Stimulated activated naive CD8-positive, alpha-beta T cell treated with anti-CD3 and anti-CD28 coated beads, Interleukin-15, amount 100 ng/mL, for 72 hours (primary cell): Measurements from ENCODE around the gene DOCK4.

Experiments
- ATAC-seq: fragments of 150-1000 bp; cut with Tn5 transposase; 2 replicates; pipeline ENCODE4 v1.10.0; 2021; ENCODE audit warnings: mild to moderate bottlenecking, moderate library complexity
- DNase-seq, 2 donors: peaks; one replicate each; pipeline ENCODE4 v3.0.0; 2021 to 2022
- H3K27ac Mint-ChIP-seq, 2 donors: one replicate each; pipeline ENCODE4 v1.8.0; 2022; ENCODE audit warnings: mild to moderate bottlenecking in 2 of 2, mixed read lengths in 2 of 2, moderate library complexity in 2 of 2
- H3K27me3 Mint-ChIP-seq: one replicate; pipeline ENCODE4 v1.8.0; 2022; ENCODE audit warnings: mixed read lengths
- H3K4me1 Mint-ChIP-seq: one replicate; pipeline ENCODE4 v1.8.0; 2022; ENCODE audit warnings: mild to moderate bottlenecking, mixed read lengths
- H3K4me3 Mint-ChIP-seq, 2 donors: one replicate each; pipeline ENCODE4 v1.8.0; 2022; ENCODE audit warnings: mild to moderate bottlenecking in 2 of 2, mixed read lengths in 2 of 2, moderate library complexity in 1 of 2
- H3K9me3 Mint-ChIP-seq, 2 donors: one replicate each; pipeline ENCODE4 v1.8.0; 2022; ENCODE audit warnings: mixed read lengths in 2 of 2

Gene DOCK4

GRCh38 chr7:112161253-112162141, 44.7 kb downstream of the DOCK4 start:
- no peak for DNase-seq
- Mint-ChIP-seq H3K27me3 (peaks cover 8% of the 10 kb centered on the region), H3K27ac (no peak overlapping the region), H3K4me3 (no peak overlapping the region), H3K4me1 (no peaks in the 10 kb centered on the region), H3K9me3 (no peaks in the 10 kb centered on the region)
- ATAC-seq: no peak

GRCh38 chr7:112160771-112161150, 45.4 kb downstream of the DOCK4 start:
- no peak for DNase-seq
- no peak overlapping the region for H3K4me3 Mint-ChIP-seq
- no peak overlapping the region for H3K27ac Mint-ChIP-seq
- no peak for ATAC-seq
- no peaks in the 10 kb centered on the region for H3K4me1 Mint-ChIP-seq
- peaks cover 8% of the 10 kb centered on the region for H3K27me3 Mint-ChIP-seq
- H3K9me3 Mint-ChIP-seq: no peaks in the 10 kb centered on the region

- no peaks in the 10 kb centered on the region for H3K9me3 Mint-ChIP-seq
- peaks cover 8% of the 10 kb centered on the region for H3K27me3 Mint-ChIP-seq
- ATAC-seq: no peak
- no peak overlapping the region for H3K4me3 Mint-ChIP-seq
- H3K4me1 Mint-ChIP-seq: no peaks in the 10 kb centered on the region
- no peak overlapping the region for H3K27ac Mint-ChIP-seq
- DNase-seq: no peak
Measured at GRCh38 chr7:112160130-112160770, 45.9 kb downstream of the DOCK4 start.

- DNase-seq: no peak
- no peak for ATAC-seq
- no peaks in the 10 kb centered on the region for H3K9me3 Mint-ChIP-seq
- no peaks in the 10 kb centered on the region for H3K4me1 Mint-ChIP-seq
- H3K4me3 Mint-ChIP-seq: no peak overlapping the region
- no peak overlapping the region for H3K27ac Mint-ChIP-seq
- peaks cover 8% of the 10 kb centered on the region for H3K27me3 Mint-ChIP-seq
Measured at GRCh38 chr7:112159351-112159750, 46.8 kb downstream of the DOCK4 start.

- no peaks in the 10 kb centered on the region for H3K9me3 Mint-ChIP-seq
- ATAC-seq: peak; percentile 46
- peaks cover 8% of the 10 kb centered on the region for H3K27me3 Mint-ChIP-seq
- H3K27ac Mint-ChIP-seq: peak overlapping the region in 1 of 2 donors; percentile 55
- H3K4me3 Mint-ChIP-seq: no peak overlapping the region
- no peaks in the 10 kb centered on the region for H3K4me1 Mint-ChIP-seq
- DNase-seq: no peak
Measured at GRCh38 chr7:112157072-112157471, 49.1 kb downstream of the DOCK4 start.

GRCh38 chr7:112156412-112156811, 49.8 kb downstream of the DOCK4 start:
- Mint-ChIP-seq H3K9me3 (no peaks in the 10 kb centered on the region), H3K27ac (no peak overlapping the region), H3K27me3 (peaks cover 11% of the 10 kb centered on the region), H3K4me1 (no peaks in the 10 kb centered on the region), H3K4me3 (no peak overlapping the region)
- DNase-seq (no peak), ATAC-seq (no peak)

- ATAC-seq: no peak
- Mint-ChIP-seq H3K27me3 (peaks cover 27% of the 10 kb centered on the region), H3K27ac (no peak overlapping the region), H3K4me3 (no peak overlapping the region), H3K4me1 (no peaks in the 10 kb centered on the region), H3K9me3 (no peaks in the 10 kb centered on the region)
- no peak for DNase-seq
Measured at GRCh38 chr7:112154690-112155089, 51.5 kb downstream of the DOCK4 start.

- Mint-ChIP-seq H3K9me3 (no peaks in the 10 kb centered on the region), H3K27me3 (peaks cover 28% of the 10 kb centered on the region), H3K27ac (no peak overlapping the region), H3K4me3 (no peak overlapping the region), H3K4me1 (no peaks in the 10 kb centered on the region)
- no peak for DNase-seq
- ATAC-seq: no peak
Measured at GRCh38 chr7:112152186-112152585, 54.0 kb downstream of the DOCK4 start.

GRCh38 chr7:112150823-112151641, 55.2 kb downstream of the DOCK4 start:
- no peak for DNase-seq
- no peak overlapping the region for H3K27ac Mint-ChIP-seq
- peaks cover 32% of the 10 kb centered on the region for H3K27me3 Mint-ChIP-seq
- no peaks in the 10 kb centered on the region for H3K4me1 Mint-ChIP-seq
- H3K4me3 Mint-ChIP-seq: no peak overlapping the region
- no peaks in the 10 kb centered on the region for H3K9me3 Mint-ChIP-seq
- peak; percentile 55 for ATAC-seq

GRCh38 chr7:112149734-112150133, 56.5 kb downstream of the DOCK4 start:
- no peaks in the 10 kb centered on the region for H3K9me3 Mint-ChIP-seq
- no peaks in the 10 kb centered on the region for H3K4me1 Mint-ChIP-seq
- H3K27ac Mint-ChIP-seq: no peak overlapping the region
- peaks cover 32% of the 10 kb centered on the region for H3K27me3 Mint-ChIP-seq
- DNase-seq: no peak
- H3K4me3 Mint-ChIP-seq: no peak overlapping the region
- ATAC-seq: no peak

GRCh38 chr7:112147793-112148361, 58.3 kb downstream of the DOCK4 start:
- H3K27ac Mint-ChIP-seq: no peak overlapping the region

GRCh38 chr7:112145206-112145605, 61.0 kb downstream of the DOCK4 start:
- no peak for ATAC-seq
- Mint-ChIP-seq H3K27ac (no peak overlapping the region), H3K4me1 (no peaks in the 10 kb centered on the region), H3K27me3 (peaks cover 18% of the 10 kb centered on the region), H3K9me3 (no peaks in the 10 kb centered on the region), H3K4me3 (no peak overlapping the region)
- no peak for DNase-seq

More at GRCh38 chr7:112147793-112148361, 58.3 kb downstream of the DOCK4 start:
- peaks cover 32% of the 10 kb centered on the region for H3K27me3 Mint-ChIP-seq
- H3K4me1 Mint-ChIP-seq: no peaks in the 10 kb centered on the region
- ATAC-seq (no peak), DNase-seq (no peak)
- H3K4me3 Mint-ChIP-seq: no peak overlapping the region
- H3K9me3 Mint-ChIP-seq: no peaks in the 10 kb centered on the region

- Mint-ChIP-seq H3K4me3 (no peak overlapping the region), H3K9me3 (no peaks in the 10 kb centered on the region)
- DNase-seq: no peak
Measured at GRCh38 chr7:112144284-112145059, 61.7 kb downstream of the DOCK4 start.

GRCh38 chr7:112143582-112143981, 62.6 kb downstream of the DOCK4 start:
- Mint-ChIP-seq H3K27ac (no peak overlapping the region), H3K4me1 (no peaks in the 10 kb centered on the region), H3K9me3 (no peaks in the 10 kb centered on the region), H3K4me3 (no peak overlapping the region), H3K27me3 (peaks cover 14% of the 10 kb centered on the region)
- DNase-seq (no peak), ATAC-seq (no peak)

More at GRCh38 chr7:112144284-112145059, 61.7 kb downstream of the DOCK4 start:
- ATAC-seq: no peak
- Mint-ChIP-seq H3K27ac (no peak overlapping the region), H3K4me1 (no peaks in the 10 kb centered on the region), H3K27me3 (peaks cover 14% of the 10 kb centered on the region)

- peaks cover 13% of the 10 kb centered on the region for H3K27me3 Mint-ChIP-seq
- H3K4me1 Mint-ChIP-seq: no peaks in the 10 kb centered on the region
- no peak overlapping the region for H3K4me3 Mint-ChIP-seq
- no peaks in the 10 kb centered on the region for H3K9me3 Mint-ChIP-seq
- DNase-seq: no peak
- H3K27ac Mint-ChIP-seq: no peak overlapping the region
- no peak for ATAC-seq
Measured at GRCh38 chr7:112143136-112143535, 63.1 kb downstream of the DOCK4 start.
